CD4-positive, alpha-beta T cell treated with Interleukin-4 for 1 hour (primary cell): Measurements from ENCODE around the gene SESN3.
"Not testable (repeated sequence)": the region's sequence is repeated elsewhere in the genome, so short reads cannot be mapped to it uniquely, and the experiment has no call there.

Source experiments
- DNase-seq, 2 donors: peaks; one replicate each; pipeline ENCODE4 v3.0.0-alpha.2; 2020 to 2022

SESN3 gene, protein sequence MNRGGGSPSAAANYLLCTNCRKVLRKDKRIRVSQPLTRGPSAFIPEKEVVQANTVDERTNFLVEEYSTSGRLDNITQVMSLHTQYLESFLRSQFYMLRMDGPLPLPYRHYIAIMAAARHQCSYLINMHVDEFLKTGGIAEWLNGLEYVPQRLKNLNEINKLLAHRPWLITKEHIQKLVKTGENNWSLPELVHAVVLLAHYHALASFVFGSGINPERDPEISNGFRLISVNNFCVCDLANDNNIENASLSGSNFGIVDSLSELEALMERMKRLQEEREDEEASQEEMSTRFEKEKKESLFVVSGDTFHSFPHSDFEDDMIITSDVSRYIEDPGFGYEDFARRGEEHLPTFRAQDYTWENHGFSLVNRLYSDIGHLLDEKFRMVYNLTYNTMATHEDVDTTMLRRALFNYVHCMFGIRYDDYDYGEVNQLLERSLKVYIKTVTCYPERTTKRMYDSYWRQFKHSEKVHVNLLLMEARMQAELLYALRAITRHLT

DNA sequence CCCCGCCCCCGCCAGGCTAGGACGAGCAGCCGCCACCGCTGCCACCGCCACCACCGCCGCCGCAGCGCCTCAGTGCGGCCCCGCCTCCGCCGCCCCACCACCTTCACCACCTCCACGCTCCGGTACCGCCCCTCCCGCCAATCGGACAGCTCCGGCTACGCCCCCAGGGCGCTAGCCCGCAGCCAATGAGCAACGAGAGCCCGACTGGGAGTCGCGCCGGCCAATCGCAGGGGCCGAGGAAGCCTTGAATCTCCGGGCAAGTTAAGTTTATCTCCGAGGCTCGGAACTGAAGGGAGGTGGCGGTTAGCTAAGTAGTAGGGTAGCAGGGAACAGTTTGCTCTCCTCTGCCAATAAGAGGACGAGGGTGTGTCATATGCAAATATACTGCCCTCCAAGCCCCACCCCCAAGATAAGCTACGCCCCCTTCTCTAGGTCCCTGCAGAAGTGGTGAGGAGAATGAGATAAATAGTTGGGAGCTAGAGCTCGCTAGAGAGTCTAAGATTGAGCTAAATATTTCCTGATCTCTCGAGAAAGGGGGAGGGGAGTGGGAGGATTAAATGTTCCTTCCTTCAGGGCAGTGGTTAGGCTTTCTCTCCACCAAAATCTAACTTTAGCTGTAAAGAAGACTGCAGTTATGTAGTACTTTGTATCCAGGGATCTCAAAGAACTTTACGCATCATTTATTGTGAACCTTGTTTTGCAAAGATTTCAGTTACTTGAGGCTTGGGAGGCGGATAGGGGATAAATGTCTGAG is at the start of gene SESN3:
Gene SESN3 (minus strand): TSS at position 76 of the 754 bp plus-strand sequence. CDS start 342 bp downstream, outside the sequence.
- DNase-seq = peak; percentile 99

DNA sequence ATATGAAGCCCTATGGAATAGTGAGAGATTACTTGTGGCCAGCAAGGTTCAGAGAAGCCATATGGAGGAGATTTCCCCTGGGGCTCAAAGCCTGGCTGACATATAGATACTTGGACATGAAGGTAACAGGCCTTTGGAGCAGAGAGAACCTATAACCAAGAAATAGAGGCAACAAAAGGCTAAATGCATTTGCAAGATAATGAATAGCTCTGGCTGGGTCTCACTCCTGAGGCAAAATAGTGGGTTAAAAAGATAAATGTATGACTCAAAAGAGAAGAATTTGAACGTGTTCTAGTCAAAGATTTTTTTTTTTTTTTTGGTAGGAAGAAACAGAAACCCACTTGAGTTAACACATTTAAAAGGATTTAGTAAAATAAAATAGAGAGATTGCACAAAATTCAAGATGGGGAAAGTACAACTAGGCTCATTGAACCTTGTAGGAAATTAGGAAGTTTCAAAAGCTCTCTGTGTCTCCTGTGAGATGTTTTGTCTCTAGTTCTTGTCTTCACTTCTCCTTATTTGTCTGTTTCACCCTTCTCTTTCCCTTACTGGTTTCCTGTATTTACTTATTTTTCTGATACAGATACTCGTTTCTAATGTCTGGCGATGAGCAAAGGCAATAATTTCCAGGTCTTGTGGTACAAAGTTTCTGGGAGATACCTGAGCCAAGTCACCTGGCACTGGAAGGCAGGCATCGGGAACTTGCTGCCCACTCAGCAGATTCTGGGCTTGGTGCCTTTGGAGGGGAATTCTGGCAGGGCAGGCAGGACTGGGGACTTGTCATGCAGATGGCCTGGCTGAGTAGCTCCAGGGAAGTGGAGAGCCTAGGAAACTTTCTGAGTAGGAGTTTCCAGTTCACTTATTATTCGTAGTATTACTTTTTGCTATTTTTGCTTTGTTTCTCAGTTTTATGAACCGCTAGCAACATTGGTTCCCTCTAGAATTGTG is 49.2 kb upstream of the SESN3 start:
- DNase-seq = no peak

DNA sequence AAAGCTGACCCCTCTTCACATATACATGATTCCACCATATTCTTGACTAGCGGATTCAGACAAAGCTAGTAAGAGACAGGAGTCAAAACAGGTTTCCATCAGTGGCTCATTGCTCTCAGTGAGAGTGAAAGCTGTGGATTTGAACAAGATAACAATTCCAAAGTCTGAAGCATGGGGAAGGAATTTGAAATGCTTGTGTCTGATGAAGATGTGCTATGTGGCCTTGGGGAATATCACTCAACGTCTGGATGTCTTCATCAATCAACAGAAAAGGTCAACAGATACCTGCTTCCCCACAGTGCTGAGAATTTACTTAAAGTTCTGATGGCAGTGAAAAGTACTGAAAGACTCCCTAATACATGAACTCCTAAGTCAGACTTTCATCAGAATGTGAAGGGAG is 46.9 kb upstream of the SESN3 start:
- no peak for DNase-seq

DNA sequence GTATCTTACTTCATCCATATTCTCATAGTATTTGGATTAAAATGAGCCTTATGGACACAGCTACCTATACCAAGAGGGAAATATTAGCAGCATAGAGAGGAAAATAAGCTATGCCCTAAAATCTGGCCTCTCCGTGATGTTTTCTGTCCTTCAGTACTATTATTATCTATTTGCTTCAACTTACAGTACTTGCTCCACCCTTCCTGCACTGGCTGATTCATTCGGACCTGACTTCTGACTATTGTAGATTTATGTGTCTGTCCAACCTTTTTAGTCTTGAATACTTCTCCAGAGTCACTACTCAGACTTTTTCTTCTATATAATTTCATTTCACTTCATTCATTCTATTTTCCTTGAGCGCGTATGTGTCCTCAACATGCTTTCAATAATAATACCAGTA is 45.1 kb upstream of the SESN3 start:
- DNase-seq = no peak

DNA sequence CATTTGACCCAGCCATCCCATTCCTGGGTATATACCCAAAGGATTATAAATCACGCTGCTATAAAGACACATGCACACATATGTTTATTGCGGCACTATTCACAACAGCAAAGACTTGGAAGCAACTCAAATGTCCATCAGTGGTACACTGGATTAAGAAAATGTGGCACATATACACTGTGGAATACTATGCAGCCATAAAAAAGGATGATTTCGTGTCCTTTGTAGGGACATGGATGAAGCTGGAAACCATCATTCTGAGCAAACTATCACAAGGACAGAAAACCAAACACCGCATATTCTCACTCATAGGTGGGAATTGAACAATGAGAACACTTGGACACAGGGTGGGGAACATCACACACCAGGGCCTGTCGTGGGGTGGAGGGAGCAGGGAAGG is 42.6 kb upstream of the SESN3 start:
- DNase-seq = not testable (repeated sequence)

DNA sequence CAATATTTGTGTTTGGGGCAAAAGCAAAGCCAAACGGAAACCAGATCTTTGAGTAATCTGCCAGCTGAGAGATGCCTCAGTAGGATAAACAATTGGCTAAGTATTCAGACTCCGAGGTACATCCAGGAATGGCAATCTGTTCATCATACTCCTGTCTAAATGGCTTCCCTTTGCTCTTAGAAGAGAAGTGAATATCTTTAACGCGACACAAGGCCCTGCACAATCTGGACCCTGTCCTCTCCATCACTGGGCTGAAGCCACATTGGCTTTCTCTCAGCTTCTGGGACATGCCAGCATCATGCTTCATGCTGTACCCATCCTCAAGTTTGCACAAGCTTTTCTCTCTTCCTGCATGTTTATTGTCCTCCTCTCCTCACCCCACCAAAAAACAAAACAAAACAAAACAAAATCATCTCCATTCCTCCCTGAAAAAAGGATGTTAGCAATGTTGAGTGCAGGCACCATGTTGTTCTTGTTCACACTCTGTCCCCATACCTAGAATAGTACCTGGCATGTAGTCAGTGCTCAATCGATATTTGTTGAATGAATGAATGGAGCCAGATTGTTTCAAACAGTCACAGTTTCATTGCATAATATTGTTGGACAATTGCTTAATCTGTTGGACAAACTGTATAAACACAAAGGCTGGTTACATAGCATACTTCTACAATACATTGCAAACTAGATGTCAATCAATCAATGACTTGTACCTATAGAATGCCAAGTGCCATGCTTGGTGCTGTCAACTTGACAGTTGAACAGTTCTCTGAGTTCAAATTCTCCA is 38.2 kb upstream of the SESN3 start:
- DNase-seq = no peak

DNA sequence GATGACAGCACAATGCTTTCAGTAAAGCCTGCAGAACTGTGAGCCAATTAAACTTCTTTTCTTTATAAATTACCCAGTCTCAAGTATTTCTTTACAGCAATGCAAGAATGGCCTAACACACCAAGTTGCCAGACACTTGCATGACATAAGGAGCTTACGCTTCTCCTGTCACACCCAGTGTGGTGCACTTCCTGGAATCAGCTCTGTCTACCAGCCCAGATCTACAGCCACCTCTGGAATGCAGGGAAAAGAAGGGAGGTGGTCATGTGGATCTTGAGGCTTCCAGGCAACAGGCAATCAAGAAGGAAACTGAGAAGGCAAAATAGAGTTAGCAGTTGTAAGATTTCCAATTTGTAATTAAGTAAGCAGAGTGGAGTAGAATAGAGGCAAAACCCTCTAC is 37.4 kb upstream of the SESN3 start:
- no peak for DNase-seq

DNA sequence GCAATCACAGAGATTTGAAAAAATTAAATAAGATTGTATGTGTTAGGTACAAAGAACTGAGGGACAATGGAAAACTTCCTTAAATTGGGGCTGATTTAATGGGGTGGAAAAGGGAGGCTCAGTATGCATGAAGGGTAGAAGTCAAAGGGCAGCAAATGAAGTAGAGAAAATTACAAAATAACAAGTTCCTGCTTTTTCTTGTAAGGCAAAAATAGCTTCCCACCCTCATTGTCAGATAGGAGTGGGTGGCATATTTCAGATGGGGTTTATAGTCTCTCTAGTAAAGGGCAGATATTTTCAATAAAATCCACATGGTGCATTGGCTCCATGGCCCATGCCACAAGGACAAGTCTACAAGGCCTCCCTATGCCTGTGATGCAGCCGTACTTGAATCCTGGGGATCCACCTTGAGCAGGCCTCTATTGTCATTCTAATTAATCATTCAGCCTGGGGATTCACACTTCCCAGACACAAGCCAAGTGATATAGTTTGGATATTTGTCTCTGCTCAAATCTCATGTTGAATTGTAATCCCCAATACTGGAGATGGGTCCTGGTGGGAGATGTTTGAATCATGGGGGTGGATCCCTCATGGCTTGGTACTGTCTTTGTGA is 36.7 kb upstream of the SESN3 start:
- no peak for DNase-seq

DNA sequence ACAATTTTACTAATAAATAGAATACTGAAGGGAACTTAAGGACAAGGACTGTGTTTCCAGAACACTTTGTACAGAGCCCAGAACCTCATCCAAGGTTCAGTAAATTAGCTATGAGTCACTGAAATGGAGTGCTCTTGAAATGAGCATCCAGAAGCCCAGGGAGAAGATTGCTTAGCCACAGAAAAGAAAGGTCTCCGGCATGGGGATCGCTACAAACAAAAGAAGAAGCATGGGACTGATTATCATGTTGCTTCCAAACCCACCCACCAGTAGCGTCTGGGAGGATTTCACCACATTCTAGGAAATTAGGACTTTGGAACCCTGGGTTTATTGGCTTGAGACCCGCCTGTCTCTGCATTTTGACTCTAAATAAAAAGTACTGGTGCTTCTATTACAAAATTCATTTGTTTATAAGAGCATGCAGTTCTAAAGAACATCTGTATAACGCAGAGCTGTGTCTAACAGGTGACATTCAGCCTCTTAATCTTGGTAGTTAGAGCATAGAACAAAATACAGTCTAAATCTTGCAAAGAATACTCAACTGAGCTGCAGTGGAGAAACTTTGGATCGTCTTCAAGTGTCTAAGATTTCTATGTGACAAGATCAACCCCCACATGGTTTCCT is 35.9 kb upstream of the SESN3 start:
- no peak for DNase-seq

DNA sequence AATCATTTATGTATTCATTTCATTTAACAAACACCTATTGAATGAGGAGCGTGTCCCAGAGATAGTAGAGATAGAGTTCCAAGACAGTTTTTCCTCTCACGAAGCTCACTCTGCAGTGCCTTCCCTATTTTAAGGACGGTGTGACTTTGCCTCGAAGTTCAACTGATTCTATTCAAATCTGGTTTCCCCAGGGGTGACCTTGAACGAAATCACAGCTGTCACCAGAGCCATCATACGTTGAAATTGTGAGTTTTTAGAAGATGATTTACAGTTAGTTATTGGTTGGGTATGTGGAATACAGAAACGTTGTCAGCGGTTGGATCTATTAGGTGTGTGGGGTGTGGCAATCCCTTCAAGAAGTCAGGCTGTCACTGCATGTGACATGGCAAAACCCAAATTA is 33.9 kb upstream of the SESN3 start:
- no peak for DNase-seq

DNA sequence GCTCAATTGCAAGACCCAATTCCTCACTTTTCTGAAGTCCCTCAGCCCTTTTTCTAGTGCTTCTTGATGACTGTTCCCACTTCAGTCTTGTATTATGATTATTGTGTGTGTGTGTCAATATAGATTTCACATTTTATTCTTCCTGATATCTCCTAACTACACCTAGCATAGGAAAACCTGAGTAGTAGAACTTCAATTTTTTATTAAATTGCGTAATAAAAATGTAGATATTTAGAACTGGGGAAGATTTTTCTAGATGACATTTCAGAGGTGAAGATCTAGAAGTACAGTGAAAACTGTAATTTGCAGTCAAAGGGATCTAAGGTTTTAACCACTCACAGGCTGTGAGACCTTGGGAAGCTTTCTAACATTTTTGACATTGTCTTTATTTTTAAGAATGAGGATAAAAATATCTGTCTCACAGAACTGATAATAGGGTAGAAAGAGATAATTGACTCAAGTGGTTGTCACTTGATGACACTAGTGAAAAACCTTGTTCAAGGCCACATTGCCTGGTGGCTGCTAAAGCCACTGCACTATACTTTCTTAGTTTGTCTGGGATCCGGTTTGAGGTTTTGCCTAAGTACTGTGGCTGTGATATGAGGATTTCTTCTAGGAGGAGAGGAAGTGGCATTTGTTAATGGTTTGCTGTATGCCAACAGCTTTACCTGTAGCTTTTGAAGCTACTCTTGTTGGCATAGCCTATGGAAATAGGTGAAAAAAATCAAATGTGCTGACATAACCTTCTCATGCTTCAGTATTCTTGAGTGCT is 32.2 kb upstream of the SESN3 start:
- no peak for DNase-seq

DNA sequence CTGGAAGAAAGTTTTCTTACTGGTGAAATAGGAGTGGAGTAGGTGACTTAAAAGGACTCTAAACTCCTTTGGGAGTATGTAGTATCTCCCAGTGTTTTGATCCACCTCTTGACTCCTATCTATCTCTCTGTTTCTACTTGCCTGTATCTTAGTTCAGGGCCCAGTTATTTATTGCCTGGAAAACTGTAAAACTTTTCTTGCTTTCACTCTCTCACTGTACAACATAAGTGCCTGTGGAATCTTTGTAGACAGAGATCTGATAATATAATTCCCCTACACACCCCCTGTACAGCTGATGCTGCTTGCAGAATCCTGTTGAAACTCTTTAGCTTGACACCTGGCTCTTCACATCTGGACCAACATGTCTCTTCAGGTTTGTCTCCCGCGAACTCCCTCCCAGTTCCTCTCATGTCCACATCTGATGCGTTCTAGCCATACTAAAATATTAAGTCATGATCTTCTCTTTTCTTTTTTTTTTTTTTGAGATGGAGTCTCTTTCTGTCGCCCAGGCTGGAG is 26.5 kb upstream of the SESN3 start:
- DNase-seq = no peak

DNA sequence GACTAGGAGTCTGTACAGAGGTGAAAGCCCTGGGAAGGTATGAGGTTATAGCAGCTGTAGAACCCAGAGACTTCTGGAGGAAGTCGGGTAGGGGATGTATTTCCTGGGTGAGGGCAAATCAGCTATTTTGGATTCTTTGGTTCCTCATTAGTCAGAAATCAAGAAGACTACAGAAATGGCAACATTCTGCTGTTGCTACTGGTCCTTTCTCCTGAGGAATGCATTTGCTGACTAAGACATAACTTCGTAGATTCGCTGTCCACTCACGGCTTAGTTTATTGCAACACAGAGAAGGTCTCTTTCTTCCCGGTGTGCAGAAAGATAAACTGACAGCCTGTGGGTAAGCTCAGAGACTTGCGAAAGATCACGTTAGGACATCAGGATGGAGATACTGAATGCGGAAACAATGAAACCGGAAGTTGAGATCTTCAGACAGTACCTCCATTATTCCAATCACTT is 25.3 kb upstream of the SESN3 start:
- DNase-seq = peak in 1 of 2 donors; percentile 43

DNA sequence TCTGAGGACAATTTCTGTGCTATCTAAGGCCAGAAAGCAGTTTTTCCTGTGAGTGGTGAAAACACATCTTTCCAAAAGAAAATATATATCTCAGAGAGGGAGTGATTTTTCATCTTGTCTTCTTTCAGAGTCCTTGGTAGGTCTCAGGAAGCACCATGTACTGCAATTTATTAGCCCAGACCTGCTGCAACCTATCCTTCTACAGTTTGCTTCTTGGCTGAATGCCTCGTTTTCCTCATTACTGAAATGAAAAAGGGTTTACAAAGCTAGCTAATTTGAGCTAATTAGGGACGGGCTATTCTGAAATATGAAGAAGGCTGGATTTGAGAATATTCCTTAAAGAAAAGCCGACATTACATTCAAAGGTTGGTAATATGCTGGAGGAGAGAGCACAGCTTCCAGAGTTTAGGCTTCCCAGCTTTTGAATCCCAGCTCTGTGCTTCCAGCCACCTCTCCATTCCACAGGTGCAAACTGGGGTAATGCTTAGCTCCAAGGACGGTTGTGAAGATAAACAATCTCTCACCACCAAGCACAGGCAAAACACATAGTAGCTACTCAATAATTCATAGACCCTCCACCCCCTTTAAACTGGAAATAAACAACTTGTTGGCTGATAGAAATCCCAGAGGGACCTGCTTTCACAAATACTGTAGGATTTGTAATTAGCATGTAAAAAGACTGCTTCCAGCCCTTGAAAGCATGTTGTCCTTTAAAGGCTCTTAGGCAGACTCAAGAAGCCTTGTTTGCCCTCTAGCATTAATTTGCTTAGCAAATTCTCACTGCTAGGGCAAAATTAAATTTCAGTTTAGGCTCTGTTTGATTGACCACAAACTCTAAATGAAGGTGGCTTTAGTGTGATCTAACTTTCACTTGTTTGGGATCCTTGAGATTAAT is 24.5 kb upstream of the SESN3 start:
- no peak for DNase-seq

DNA sequence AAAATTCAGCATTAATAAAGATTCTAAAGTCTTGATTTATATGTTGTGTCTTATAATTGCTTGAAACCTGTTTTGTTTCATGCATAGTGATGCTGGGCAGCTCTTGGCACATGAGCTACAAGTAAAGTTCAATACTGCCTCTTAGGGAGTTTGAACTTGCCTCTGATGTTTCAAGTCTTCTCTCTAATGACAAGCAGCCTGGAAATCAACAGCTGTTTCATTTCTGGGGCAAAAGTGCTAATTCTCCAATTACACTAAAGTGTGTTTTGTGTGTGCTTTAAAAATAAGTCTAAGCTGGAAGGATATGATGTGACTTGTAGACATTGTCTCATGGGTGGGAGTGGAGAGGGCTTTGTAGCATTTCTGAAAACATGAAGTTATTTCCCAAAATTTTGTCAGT is 23.7 kb upstream of the SESN3 start:
- no peak for DNase-seq

DNA sequence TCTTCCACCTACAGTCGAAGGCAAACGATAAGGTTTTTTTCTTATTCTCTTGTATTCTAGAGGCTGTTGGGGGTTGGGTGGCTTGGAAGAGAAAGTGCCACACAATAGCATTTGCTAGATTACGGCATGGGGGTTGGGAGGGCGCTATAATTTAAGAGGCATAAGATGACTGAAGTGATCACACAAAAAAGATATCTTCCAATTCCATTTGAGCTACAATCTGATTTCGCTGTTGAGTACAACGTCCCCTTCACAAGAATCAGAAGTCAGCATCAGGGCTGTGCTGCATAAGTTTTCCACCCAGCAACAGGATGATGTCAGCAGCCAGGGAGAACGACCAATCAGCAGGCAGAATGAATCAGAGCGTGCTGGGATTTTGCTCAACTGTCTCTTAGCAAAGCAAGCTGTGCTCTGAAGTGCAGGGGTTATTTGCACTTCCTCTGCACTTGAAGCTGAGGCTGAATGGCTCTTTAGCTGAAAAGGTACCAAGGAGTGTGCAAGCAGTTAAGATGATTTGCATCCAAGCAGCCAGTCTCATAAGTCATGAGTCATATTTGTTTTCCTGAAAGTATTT is 23.2 kb upstream of the SESN3 start:
- DNase-seq = peak; percentile 90 to 92

DNA sequence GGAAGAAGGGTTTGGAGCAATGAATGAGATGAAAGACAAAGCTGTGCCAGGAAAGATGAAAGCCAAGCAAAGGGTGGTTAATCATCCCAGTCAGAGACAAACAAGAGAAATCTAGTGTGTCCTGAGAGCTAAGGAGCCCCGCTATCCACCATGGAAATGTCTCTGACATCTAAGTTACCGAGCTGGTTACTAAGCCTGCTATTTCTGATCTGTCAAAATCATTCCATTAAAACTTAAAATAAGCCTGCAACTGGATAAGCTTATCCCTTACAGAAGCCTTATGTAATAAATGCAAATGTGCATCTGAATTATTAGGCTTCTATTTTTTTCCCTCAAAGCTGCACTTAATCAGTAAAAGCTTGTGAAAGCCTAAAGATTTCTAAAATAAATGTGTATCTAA is 22.1 kb upstream of the SESN3 start:
- DNase-seq = no peak

DNA sequence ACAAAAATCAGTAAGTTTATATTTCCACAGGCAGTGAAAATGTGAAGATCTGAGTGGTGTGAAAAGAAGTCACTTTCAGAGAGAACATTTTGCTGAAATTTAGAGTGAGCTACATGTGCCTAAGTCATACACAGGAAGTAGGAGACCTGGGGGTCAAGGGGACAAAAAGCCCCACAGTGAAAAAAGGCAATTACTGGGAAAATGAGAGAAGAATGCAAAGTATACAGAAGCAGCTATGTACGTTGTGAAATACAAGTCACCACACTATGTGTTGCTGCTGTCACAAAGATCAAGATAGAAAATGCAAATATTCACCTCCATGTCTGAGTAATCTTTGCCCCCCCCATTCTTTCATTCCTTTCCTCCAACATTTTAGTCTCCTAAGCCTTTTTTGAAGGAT is 21.6 kb upstream of the SESN3 start:
- no peak for DNase-seq

DNA sequence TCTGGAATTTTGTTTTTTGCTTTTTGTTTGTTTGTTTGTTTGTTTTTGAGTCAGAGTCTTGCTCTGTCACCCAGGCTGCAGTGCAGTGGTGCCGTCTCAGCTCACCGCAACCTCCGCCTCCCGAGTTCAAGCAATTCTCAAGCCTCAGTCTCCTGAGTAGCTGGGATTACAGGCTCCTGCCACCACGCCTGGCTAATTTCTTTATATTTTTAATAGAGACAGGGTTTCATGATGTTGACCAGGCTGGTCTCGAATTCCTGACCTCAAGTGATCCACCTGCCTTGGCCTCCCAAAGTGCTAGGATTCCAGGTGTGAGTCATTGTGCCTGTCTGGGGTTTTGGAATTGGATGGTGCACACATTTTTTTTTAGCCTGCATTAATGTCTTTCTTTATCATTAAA is 20.9 kb upstream of the SESN3 start:
- DNase-seq = not testable (repeated sequence)
